CD14-positive monocyte (primary cell): ENCODE results near the gene KYNU. TPM values are rescaled to one million over a fixed set of nuclear protein-coding genes. Genes with fewer than 3 reads are reported as not detected.
A peak's percentile ranks its signal among the peaks of the same experiment; 100 is the strongest.

Experiments used
- DNase-seq, 3 donors: peaks; one replicate each; pipeline ENCODE4 v3.0.0-alpha.2; 2011 to 2022
- H2AFZ ChIP-seq: 2 replicates; pipeline ENCODE4 v1.6.0; 2012; ENCODE audit warnings: mild to moderate bottlenecking, low read depth, low read length, inconsistent platforms; ENCODE audit not compliant: insufficient read depth, poor library complexity, severe bottlenecking
- H3K27ac ChIP-seq, 2 donors: 1 replicate in 1 of 2; 2 replicates in 1 of 2; pipeline ENCODE4 v1.5.1; 2012 to 2013; ENCODE audit warnings: low read length in 2 of 2, control low read depth in 1 of 2, inconsistent platforms in 1 of 2, low read depth in 1 of 2, mild to moderate bottlenecking in 1 of 2
- H3K27me3 ChIP-seq, 2 donors: one replicate each; pipeline versions ENCODE4 v1.6.0 to v1.6.1; 2011 to 2013; ENCODE audit warnings: low read length in 2 of 2; ENCODE audit not compliant: control insufficient read depth in 2 of 2, insufficient read depth in 2 of 2
- H3K36me3 ChIP-seq, 2 donors: replicated peaks in 1 of 2; 1 replicate in 1 of 2; 2 replicates in 1 of 2; pipeline versions ENCODE4 v1.5.1 to v1.6.1; 2012 to 2013; ENCODE audit warnings: low read length in 2 of 2, control low read depth in 1 of 2, inconsistent platforms in 1 of 2, mild to moderate bottlenecking in 1 of 2; ENCODE audit not compliant: insufficient read depth in 2 of 2, control insufficient read depth in 1 of 2
- H3K4me1 ChIP-seq, 2 donors: 1 replicate in 1 of 2; 2 replicates in 1 of 2; pipeline versions ENCODE4 v1.5.1 to v1.6.1; 2012 to 2013; ENCODE audit warnings: low read length in 2 of 2, control low read depth in 1 of 2, inconsistent platforms in 1 of 2, mild to moderate bottlenecking in 1 of 2, moderate library complexity in 1 of 2; ENCODE audit not compliant: insufficient read depth in 2 of 2, control insufficient read depth in 1 of 2
- H3K4me2 ChIP-seq: replicated peaks from 2 replicates; pipeline ENCODE3; 2012; ENCODE audit warnings: low read length, moderate library complexity, mild to moderate bottlenecking; ENCODE audit not compliant: poor library complexity, severe bottlenecking; ENCODE audit errors: extremely low read depth
- H3K4me3 ChIP-seq, 3 experiments: fragments of 200-600 bp in 1 of 3; sonication (generic) in 1 of 3; replicated peaks in 1 of 3; 1 replicate in 2 of 3; 2 replicates in 1 of 3; pipeline ENCODE4 v1.5.1; 2011 to 2013; ENCODE audit warnings: low read length in 3 of 3, mild to moderate bottlenecking in 3 of 3, control low read depth in 2 of 3, low read depth in 2 of 3, inconsistent platforms in 1 of 3, moderate library complexity in 1 of 3
- H3K79me2 ChIP-seq: 2 replicates; pipeline ENCODE4 v1.6.0; 2012; ENCODE audit warnings: mild to moderate bottlenecking, control low read depth, inconsistent platforms, low read length, moderate library complexity; ENCODE audit not compliant: insufficient read depth
- H3K9ac ChIP-seq: 2 replicates; pipeline ENCODE4 v1.6.0; 2017; ENCODE audit warnings: low read length, mild to moderate bottlenecking; ENCODE audit not compliant: insufficient read depth, poor library complexity, severe bottlenecking
- H3K9me3 ChIP-seq, 2 donors: replicated peaks in 1 of 2; 1 replicate in 1 of 2; 2 replicates in 1 of 2; pipeline versions ENCODE4 v1.5.1 to v1.6.1; 2012 to 2013; ENCODE audit warnings: low read length in 2 of 2, control low read depth in 1 of 2; ENCODE audit not compliant: control insufficient read depth in 1 of 2, insufficient read depth in 1 of 2
- H4K20me1 ChIP-seq: 2 replicates; pipeline ENCODE4 v1.6.0; 2012; ENCODE audit warnings: mild to moderate bottlenecking, low read length, control low read depth, moderate library complexity; ENCODE audit not compliant: insufficient read depth
- H3K27ac Mint-ChIP-seq, 7 donors: one replicate each; pipeline ENCODE4 v1.8.0; 2020; ENCODE audit warnings: mild to moderate bottlenecking in 7 of 7, mixed read lengths in 7 of 7, moderate library complexity in 6 of 7, inconsistent platforms in 2 of 7
- H3K27me3 Mint-ChIP-seq, 3 donors: one replicate each; pipeline ENCODE4 v1.8.0; 2021 to 2022; ENCODE audit warnings: low read depth in 3 of 3, mild to moderate bottlenecking in 3 of 3, mixed read lengths in 3 of 3, moderate library complexity in 3 of 3, inconsistent platforms in 1 of 3
- H3K36me3 Mint-ChIP-seq, 2 donors: one replicate each; pipeline ENCODE4 v1.8.0; 2020; ENCODE audit warnings: mixed read lengths in 2 of 2, inconsistent platforms in 1 of 2, mild to moderate bottlenecking in 1 of 2
- H3K4me1 Mint-ChIP-seq: one replicate; pipeline ENCODE4 v1.8.0; 2020; ENCODE audit warnings: mild to moderate bottlenecking, mixed read lengths
- H3K4me3 Mint-ChIP-seq, 2 donors: one replicate each; pipeline ENCODE4 v1.8.0; 2020; ENCODE audit warnings: mild to moderate bottlenecking in 2 of 2, mixed read lengths in 2 of 2, moderate library complexity in 1 of 2
- H3K9me3 Mint-ChIP-seq, 7 donors: one replicate each; pipeline ENCODE4 v1.8.0; 2020 to 2022; ENCODE audit warnings: mixed read lengths in 7 of 7, mild to moderate bottlenecking in 6 of 7, moderate library complexity in 6 of 7, inconsistent platforms in 2 of 7
- CTCF ChIP-seq: fragments of 200-600 bp; IDR thresholded peaks from one replicate; pipeline ENCODE4 v1.8.0; 2022; ENCODE audit warnings: antibody characterized with exemption, mild to moderate bottlenecking
- WGBS: methylation state at CpG from one replicate; pipeline ENCODE4 v1.1.5; 2013; ENCODE audit warnings: missing lambda C conversion rate; ENCODE audit not compliant: insufficient coverage; 5-methylcytosine and 5-hydroxymethylcytosine counted together
- intact Hi-C, 2 donors: fragments of 100-400 bp; cut with micrococcal nuclease; formaldehyde crosslinking; loops; one replicate each; pipeline versions ENCODE4 v1.15.0 to v1.15.1; 2023
- polyA plus RNA-seq, 3 donors: library from polyadenylated mRNA; depleted of rRNA in 1 of 3; unstranded in 2 of 3; stranded (reverse) in 1 of 3; fragments of 300-500 nt in 2 of 3; fragments of >200 nt in 1 of 3; fragmentation: Illumina TruSeq in 2 of 3; gene quantifications; 1 replicate in 2 of 3; 2 replicates in 1 of 3; pipeline ENCODE4 v1.2.3, GENCODE V29; 2012 to 2021

KYNU gene
- polyA plus RNA-seq, 3 donors, result 40.7 to 132 (median 131) TPM

- no peak for TF ChIP-seq CTCF
- peaks cover 6% of the 10 kb centered on the region for H4K20me1 ChIP-seq
- peaks cover 0 to 2% (median 0%) of the 10 kb centered on the region in 3 donors for H3K27me3 Mint-ChIP-seq
- WGBS, result 40% methylated on average over 1 of the region's 6 CpGs
- peaks cover 0 to 2% (median 0%) of the 10 kb centered on the region in 7 donors for H3K9me3 Mint-ChIP-seq
- peaks cover 73 to 84% of the 10 kb centered on the region in 2 donors for H3K4me1 ChIP-seq
- intact Hi-C loops, result no loop called here
- H3K79me2 ChIP-seq, result peaks cover 28% of the 10 kb centered on the region
- peaks cover 7 to 12% of the 10 kb centered on the region in 2 donors for H3K36me3 Mint-ChIP-seq
- peak overlapping the region; percentile 39 for H3K4me2 ChIP-seq
- H2AFZ ChIP-seq, result no peak overlapping the region
- DNase-seq, result peak in 2 of 3 donors; percentile 44 to 66
- peak overlapping the region; percentile 91 to 100 for H3K27ac ChIP-seq
- H3K9ac ChIP-seq, result peak overlapping the region; percentile 44
- peaks cover 70% of the 10 kb centered on the region for H3K4me1 Mint-ChIP-seq
- no peaks in the 10 kb centered on the region for H3K9me3 ChIP-seq
- peak overlapping the region in 1 of 3 experiments; percentile 37 for H3K4me3 ChIP-seq
- H3K27me3 ChIP-seq, result no peaks in the 10 kb centered on the region
- peak overlapping the region; percentile 99 to 100 (median 100) for H3K27ac Mint-ChIP-seq
- no peaks in the 10 kb centered on the region for H3K36me3 ChIP-seq
- H3K4me3 Mint-ChIP-seq, result peak overlapping the region in 1 of 2 donors; percentile 43
Measured at GRCh38 chr2:142875010-142875409, 2.5 kb upstream of the KYNU start.

DNA sequence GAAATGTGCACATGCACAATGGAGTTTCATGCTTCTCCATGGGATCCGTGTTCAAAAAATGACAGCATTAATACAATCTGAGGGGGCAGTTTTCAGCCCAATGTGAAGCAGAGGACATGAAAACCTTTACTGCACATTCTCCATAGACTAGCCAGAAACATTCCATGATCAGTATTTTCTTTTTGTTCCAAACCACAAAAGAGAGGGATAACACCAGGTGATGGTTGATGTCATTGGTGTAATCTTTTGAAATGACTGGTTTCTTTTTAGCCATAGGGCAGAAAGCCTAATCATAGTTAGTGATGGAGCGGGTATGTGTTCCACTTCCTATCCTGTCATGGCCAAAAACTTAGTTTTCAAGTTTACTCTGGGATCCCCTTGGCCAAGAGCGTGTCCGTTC is 1.8 kb upstream of the KYNU start:
- H2AFZ ChIP-seq, result no peak overlapping the region
- peaks cover 72 to 86% of the 10 kb centered on the region in 2 donors for H3K4me1 ChIP-seq
- H3K9me3 Mint-ChIP-seq, result peaks cover 0 to 2% (median 0%) of the 10 kb centered on the region in 7 donors
- H3K27ac Mint-ChIP-seq, result peak overlapping the region; percentile 99 to 100 (median 100)
- H3K4me3 ChIP-seq, result peak overlapping the region in 1 of 3 experiments; percentile 37
- no peak for TF ChIP-seq CTCF
- peaks cover 71% of the 10 kb centered on the region for H3K4me1 Mint-ChIP-seq
- H3K9ac ChIP-seq, result no peak overlapping the region
- peaks cover 0 to 2% (median 0%) of the 10 kb centered on the region in 3 donors for H3K27me3 Mint-ChIP-seq
- peaks cover 34% of the 10 kb centered on the region for H3K79me2 ChIP-seq
- no peak overlapping the region for H3K4me2 ChIP-seq
- H3K27ac ChIP-seq, result peak overlapping the region in 1 of 2 donors; percentile 100
- H4K20me1 ChIP-seq, result peaks cover 9% of the 10 kb centered on the region
- no peaks in the 10 kb centered on the region for H3K27me3 ChIP-seq
- no peaks in the 10 kb centered on the region for H3K9me3 ChIP-seq
- H3K36me3 ChIP-seq, result no peaks in the 10 kb centered on the region
- no CpG with 5 or more reads among the region's 4 CpGs for WGBS
- no peak overlapping the region for H3K4me3 Mint-ChIP-seq
- intact Hi-C loops, result no loop called here
- H3K36me3 Mint-ChIP-seq, result peaks cover 12 to 16% of the 10 kb centered on the region in 2 donors
- DNase-seq, result no peak
